Suprapubic skin (tissue), 4 donors: ENCODE results near the gene CDON.

Experiments used
- CTCF ChIP-seq, 2 donors: fragments of 200-600 bp in 1 of 2; fragments of 450-650 bp in 1 of 2; sonication (generic) in 1 of 2; IDR thresholded peaks; one replicate each; pipeline ENCODE4 v1.5.1; 2016 to 2019; ENCODE audit warnings: antibody characterized with exemption in 2 of 2, mild to moderate bottlenecking in 1 of 2, moderate library complexity in 1 of 2
- EP300 ChIP-seq: sonication (generic); formaldehyde crosslinking; IDR thresholded peaks from one replicate; pipeline ENCODE4 v1.6.1; 2017; ENCODE audit warnings: antibody characterized with exemption
- POLR2A ChIP-seq, 2 donors: fragments of 450-650 bp; IDR thresholded peaks; one replicate each; pipeline ENCODE4 v1.6.1; 2017; ENCODE audit warnings: antibody characterized with exemption in 2 of 2, mild to moderate bottlenecking in 2 of 2, moderate library complexity in 2 of 2
- POLR2AphosphoS5 ChIP-seq, 3 donors: sonication (generic); formaldehyde crosslinking; IDR thresholded peaks; one replicate each; pipeline ENCODE4 v1.6.1; 2017; ENCODE audit warnings: antibody characterized with exemption in 3 of 3

GRCh38 chr11:125959931-125960330 is 102.7 kb downstream of the CDON start:
- no peak for TF ChIP-seq EP300
- TF ChIP-seq CTCF (IDR thresholded peaks at IDR 0.05): no peak
- no peak for TF ChIP-seq POLR2A (IDR thresholded peaks at IDR 0.05)
- no peak for TF ChIP-seq POLR2AphosphoS5 (IDR thresholded peaks at IDR 0.05)
